NT2/D1 (cell line): Measurements from ENCODE around the gene PIGN.

Experiments
- SUZ12 ChIP-seq: IDR thresholded peaks from 2 replicates; pipeline ENCODE4 v1.6.1; 2011; ENCODE audit not compliant: insufficient read length, insufficient read depth; ENCODE audit errors: extremely low read depth
- YY1 ChIP-seq: IDR thresholded peaks from 2 replicates; pipeline ENCODE4 v1.6.1; 2011; ENCODE audit not compliant: insufficient read length, insufficient read depth
- ZNF274 ChIP-seq: IDR thresholded peaks from 2 replicates; pipeline ENCODE4 v1.6.1; 2011; ENCODE audit warnings: mild to moderate bottlenecking, low read depth, low read length

- TF ChIP-seq YY1 = no peak
- no peak for TF ChIP-seq ZNF274
- no peak for TF ChIP-seq SUZ12
Measured at GRCh38 chr18:62201870-62202269, 15.0 kb upstream of the PIGN start.
